Measurements from ENCODE around the gene PCDH9.

The PCDH9 gene

GRCh38 chr13:66551128-66551527, 679.0 kb downstream of the PCDH9 start:
- no peak for DNase-seq

GRCh38 chr13:66547685-66548084, 682.5 kb downstream of the PCDH9 start:
- no peak for DNase-seq

- no peak for DNase-seq
These were observed 683.4 kb downstream of the PCDH9 start for GRCh38 chr13:66546534-66547379.

DNA sequence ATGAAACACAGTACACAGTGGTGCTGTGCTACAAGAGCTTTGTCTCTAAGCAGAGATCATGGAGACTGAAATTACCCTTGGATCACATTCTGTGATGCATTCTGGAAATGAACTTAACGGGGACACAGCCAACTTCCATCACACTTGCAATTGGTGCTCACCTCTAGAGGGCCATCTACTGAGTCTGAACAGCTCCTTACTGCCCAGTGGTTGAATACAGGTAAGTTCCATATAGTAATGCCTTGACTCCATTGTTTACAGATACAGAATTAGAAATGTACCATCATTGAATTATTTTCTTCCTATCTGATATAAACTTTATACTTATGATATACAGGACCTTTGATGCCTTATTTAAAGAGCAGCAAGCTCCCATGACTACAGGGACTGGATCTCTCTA, 686.4 kb downstream of the PCDH9 start:
- DNase-seq, result peak; percentile 24

- DNase-seq, result no peak
These were observed 692.7 kb downstream of the PCDH9 start for GRCh38 chr13:66537417-66537816.

GRCh38 chr13:66536746-66537145, 693.4 kb downstream of the PCDH9 start:
- DNase-seq, result no peak

DNA sequence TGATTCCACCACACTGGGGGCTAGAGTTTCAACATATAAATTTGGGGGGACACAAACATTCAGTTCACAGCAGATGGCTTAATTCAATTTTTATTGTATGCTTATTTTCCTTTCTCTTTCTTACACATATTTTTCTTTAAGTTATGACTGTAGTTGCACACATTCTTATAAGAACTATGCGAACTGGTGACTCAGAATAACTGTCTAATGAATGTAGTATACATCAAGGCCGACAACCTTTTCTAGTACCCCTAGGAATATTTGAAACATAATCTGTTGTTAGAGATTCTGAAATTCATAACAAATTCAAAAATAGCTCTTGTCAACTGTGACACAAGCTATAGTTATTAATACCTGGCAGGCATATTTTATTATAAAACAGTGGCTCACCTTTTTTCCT, 695.6 kb downstream of the PCDH9 start:
- DNase-seq, result no peak

DNA sequence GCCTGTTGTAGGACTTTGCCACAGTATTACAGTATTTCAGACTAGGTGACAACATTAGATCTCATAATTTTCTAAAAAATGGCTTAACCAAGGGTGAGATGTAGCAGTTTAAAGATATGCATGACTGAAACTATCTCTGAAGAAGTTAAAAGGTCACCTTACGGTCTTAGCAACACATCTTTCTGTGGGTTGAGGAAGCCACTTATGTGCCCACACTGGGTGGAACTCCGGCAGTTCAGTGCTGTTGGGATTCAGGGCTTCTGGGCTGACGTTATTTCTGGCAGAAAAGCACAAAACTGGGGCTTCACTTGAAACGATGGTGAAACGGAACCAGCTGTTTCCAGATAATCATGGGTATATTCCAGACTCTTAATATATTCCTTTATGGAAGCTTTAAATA, 697.3 kb downstream of the PCDH9 start:
- DNase-seq, result peak; percentile 73

GRCh38 chr13:66532146-66532545, 698.0 kb downstream of the PCDH9 start:
- peak; percentile 22 for DNase-seq

DNA sequence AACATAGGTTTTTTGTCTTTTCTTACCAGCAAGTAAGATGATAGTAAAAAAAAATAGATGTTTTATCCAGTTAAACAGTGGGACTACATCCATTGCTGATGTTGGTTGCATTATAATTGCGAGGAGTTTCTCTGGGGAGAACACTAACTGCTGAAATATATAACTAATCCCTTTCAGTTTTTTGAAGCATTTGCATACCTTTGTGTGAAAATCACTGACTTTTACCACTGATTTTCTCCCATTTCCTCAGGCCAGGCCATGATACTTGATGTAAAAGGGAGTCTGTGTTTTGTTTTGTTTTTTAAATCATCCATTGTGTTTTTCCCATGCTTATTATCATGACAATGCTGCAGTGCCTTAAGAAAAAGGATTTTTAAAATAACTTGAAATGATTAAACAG, 699.5 kb downstream of the PCDH9 start:
- no peak for DNase-seq

DNA sequence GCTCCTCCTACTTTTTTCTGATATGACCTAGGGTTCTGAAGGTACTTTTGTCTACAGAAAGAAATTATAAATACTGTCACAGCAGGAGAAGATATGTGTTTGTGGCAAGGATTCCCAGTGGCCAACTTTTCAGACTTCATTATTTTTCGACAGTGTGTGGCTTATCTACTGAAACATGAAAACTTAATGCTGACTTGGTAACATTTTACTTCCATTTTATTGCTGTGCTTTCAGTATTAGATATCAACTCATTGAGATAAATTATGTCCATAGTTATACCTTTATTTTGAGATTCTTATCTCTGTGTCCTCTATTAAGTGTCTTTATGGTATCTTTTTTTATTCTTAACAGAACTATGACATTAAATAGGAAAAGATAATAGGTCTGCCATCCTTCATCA, 700.0 kb downstream of the PCDH9 start:
- no peak for DNase-seq

- DNase-seq, result no peak
These were observed 701.1 kb downstream of the PCDH9 start for GRCh38 chr13:66528944-66529576.

DNA sequence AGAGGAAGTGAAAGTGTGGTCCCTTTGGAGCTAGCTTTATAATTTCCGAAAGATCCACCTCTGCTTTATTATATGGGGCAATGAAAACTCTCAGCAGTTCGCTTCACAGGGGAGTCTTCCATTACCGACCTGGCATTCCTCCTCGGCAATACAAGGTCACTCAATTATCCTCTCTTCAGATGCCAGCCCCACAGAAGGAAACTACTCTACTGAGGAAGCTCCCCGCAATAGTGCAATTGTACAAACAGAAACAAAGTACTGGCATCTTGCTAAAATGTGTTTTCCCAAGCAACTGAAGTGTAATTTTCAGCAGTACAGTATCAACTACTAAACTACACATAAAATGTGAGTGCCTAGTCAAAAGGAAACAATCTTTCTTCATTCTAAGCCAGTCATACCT, 702.0 kb downstream of the PCDH9 start:
- DNase-seq, result no peak

DNA sequence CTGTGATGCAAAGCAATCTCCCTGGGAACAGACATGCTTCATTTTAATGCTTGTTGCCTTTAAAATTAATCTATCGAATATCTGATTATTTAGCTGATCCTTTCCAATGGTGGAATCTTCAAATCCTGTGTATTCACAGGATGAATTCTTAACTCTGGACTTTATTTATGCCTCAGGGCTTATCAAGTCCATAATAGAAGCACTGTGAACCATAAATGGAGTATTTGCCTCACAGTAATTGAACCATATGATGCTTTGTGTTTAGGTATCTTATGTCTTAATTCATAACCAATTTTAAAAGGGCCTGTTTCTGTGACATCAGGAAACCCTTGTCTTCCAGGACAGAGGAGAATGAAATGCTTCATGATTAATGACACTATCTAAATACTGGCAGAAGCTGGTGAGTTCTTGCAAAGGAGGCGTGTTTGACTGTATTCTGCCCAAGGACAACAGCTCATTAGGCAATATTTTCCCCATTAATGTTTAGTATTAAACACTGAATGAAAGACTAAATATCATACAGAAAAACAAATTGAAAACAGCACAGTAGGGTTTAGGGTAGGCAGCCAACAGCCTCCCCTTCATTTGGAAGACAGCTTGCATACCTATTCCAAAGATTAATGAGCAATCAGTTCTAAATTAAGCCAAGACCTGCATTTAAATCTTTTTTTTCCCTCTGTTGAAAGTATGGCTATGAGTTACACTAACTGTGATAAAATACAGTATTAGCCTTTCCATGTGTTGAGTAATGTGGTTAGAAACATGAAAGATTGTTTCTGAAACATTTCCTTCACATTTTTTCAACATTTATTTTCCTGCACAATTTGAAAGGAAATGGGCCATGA, 709.4 kb downstream of the PCDH9 start:
- DNase-seq, result no peak

- no peak for DNase-seq
These were observed 710.9 kb downstream of the PCDH9 start for GRCh38 chr13:66519259-66519658.

DNA sequence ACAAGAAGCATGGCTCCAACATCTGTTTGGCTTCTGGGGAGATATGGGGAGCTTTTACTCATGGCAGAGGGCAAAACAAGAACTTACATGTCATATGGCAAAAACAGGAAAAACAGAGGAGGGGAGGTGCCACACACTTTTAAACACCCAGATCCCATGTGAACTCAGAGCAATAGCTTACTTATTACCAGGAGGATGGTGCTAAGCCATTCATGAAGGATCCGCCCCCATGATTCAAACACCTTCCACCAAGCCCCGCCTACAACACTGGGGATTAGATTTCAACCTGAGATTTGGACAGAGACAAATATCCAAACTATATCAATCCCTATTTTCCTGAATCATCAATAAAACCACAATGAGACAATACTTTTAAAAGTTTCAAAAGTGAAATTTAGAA, 712.1 kb downstream of the PCDH9 start:
- DNase-seq, result no peak

GRCh38 chr13:66513728-66514127, 716.4 kb downstream of the PCDH9 start:
- peak; percentile 67 for DNase-seq

GRCh38 chr13:66509175-66509574, 721.0 kb downstream of the PCDH9 start:
- no peak for DNase-seq

- DNase-seq, result no peak
These were observed 721.8 kb downstream of the PCDH9 start for GRCh38 chr13:66508153-66508909.

GRCh38 chr13:66506979-66507378, 723.2 kb downstream of the PCDH9 start:
- DNase-seq, result no peak

DNA sequence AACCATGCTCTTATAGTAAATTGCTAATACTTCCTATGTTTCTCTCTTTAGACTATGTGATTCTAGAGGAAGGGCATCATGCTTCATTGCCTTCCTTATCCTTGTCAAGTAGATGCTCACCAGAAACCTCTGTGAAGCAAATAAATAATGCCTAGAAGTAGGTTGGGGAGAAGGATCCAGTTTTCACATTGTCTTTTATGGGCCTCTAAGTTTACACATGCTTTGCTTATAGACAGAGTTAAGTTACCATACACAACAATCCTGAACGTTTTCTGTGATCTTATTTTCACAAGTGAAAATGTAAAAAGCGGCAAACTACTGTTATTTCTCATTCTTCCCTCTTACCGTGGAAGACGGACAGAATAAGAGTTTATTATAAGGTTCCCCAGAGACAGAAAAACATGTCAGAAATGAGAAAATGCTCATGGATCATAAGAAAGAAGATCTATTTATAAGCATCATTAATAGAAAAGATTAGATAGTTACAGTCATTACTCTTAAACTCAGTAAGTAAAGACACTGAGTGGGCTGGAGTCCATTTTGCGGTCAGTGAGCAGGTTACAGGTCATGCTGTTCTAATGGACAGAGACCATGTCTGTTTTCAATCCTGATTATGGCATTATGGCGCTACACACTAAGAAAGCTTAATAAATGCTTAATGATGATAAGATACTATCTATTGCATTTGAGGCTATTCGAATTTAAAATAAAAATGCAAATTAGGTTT, 723.9 kb downstream of the PCDH9 start:
- no peak for DNase-seq

DNA sequence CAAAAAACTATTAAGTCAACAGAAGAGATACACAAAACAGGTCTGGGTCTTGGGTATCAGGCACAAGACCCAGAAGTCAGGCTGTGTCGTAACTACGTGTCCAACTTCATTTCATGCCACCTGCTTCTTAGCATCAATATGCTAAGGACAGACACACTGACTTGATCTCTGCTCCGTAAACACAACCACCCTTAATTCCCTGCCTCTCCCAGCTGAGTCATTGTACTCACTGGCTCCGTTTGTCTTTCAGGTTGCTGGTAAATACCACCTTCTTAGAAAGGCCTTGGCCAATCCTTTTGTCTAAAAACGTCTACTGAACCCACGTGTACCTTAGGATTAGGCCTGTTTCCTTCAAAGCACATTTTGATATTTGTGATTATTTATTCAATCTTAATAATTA, 726.2 kb downstream of the PCDH9 start:
- DNase-seq, result no peak

All from RPMI8226 (cell line).